Measurements from ENCODE around the gene PRRT1B.

The PRRT1B gene

DNA sequence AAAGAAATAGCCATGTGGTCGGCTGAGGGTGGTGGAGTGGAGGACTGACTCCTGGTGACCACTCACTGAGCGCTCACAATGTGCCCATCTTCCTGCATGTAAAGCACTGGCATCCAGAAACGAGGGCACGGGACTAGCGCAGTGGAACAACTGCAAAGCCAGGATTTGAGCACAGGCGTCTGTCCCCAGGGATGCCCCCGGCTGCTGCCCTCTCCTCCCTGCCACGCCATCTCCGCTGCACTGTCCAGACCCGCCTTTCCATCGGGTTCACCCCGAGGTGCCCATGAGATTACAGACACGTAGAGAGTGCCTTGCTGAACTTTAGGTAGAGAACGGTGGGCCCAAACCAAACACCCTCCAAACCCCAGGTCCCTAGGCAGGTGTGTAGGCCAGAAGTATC lies 44.7 kb downstream of the PRRT1B start:
- TF ChIP-seq, protein P1, sequence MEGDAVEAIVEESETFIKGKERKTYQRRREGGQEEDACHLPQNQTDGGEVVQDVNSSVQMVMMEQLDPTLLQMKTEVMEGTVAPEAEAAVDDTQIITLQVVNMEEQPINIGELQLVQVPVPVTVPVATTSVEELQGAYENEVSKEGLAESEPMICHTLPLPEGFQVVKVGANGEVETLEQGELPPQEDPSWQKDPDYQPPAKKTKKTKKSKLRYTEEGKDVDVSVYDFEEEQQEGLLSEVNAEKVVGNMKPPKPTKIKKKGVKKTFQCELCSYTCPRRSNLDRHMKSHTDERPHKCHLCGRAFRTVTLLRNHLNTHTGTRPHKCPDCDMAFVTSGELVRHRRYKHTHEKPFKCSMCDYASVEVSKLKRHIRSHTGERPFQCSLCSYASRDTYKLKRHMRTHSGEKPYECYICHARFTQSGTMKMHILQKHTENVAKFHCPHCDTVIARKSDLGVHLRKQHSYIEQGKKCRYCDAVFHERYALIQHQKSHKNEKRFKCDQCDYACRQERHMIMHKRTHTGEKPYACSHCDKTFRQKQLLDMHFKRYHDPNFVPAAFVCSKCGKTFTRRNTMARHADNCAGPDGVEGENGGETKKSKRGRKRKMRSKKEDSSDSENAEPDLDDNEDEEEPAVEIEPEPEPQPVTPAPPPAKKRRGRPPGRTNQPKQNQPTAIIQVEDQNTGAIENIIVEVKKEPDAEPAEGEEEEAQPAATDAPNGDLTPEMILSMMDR (IDR thresholded peaks at IDR 0.05; ENCODE audit: low read depth, low read length) = no peak
- no peak overlapping the region for H3K4me3 ChIP-seq (ENCODE audit: low read depth, low read length)

GRCh38 chr9:131590449-131590848 lies 45.1 kb downstream of the PRRT1B start:
- TF ChIP-seq, protein P1 (IDR thresholded peaks at IDR 0.05; ENCODE audit: low read depth, low read length) = no peak
- H3K4me3 ChIP-seq (ENCODE audit: low read depth, low read length) = no peak overlapping the region

GRCh38 chr9:131590907-131591844 lies 45.9 kb downstream of the PRRT1B start:
- TF ChIP-seq, protein P1 (IDR thresholded peaks at IDR 0.05; ENCODE audit: low read depth, low read length) = peak; percentile 78
- no peak overlapping the region for H3K4me3 ChIP-seq (ENCODE audit: low read depth, low read length)

GRCh38 chr9:131591845-131592208 lies 46.5 kb downstream of the PRRT1B start:
- TF ChIP-seq, protein P1 (IDR thresholded peaks at IDR 0.05; ENCODE audit: low read depth, low read length) = no peak
- no peak overlapping the region for H3K4me3 ChIP-seq (ENCODE audit: low read depth, low read length)

DNA sequence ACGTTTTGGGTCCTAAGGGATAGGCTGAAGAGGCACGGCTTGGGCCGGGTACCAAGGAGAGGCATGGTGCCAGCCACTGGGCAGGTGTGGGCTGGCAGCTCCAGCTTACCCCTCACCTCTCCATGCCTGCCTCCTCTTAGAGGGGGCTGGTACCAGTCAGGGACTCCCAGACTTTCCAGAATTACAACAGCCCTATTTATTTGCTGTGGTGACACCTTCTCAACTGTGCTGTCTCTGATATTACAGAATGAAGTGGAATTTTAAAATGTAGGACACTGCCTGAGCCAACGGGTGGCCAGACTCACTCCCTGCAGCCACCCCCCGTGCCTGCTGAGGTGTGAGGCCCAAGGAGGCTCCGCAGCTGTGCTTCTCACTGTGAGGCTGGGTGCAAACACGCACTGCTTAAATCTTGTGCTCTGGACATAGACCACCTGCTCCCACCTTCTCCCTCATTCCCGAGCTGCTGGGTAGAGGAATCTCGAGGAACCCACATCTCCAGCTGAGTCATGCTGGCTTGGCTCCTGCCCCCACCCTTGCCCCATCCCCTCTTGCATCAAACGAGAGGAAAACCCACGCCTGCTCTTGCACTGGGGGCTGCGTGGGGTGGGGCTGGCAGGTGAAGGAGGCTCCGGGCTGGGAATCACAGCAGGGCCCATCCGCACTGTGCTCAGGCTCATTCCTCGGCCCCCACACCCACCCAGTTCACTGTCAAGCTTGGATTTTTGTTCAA lies 47.9 kb downstream of the PRRT1B start:
- H3K4me3 ChIP-seq (ENCODE audit: low read depth, low read length) = no peak overlapping the region
- TF ChIP-seq, protein P1 (IDR thresholded peaks at IDR 0.05; ENCODE audit: low read depth, low read length) = no peak

GRCh38 chr9:131593936-131594665 lies 48.8 kb downstream of the PRRT1B start:
- TF ChIP-seq, protein P1 (IDR thresholded peaks at IDR 0.05; ENCODE audit: low read depth, low read length) = no peak
- H3K4me3 ChIP-seq (ENCODE audit: low read depth, low read length) = no peak overlapping the region
